ENCODE results near the gene LRBA. TPM values are rescaled to one million over a fixed set of nuclear protein-coding genes. Genes with fewer than 3 reads are reported as not detected.

LRBA gene
- total RNA-seq, 2 experiments from 2014 or later: 53.7 to 54.6 TPM

- no peak overlapping the region for H3K27ac Mint-ChIP-seq
- no peaks in the 10 kb centered on the region for H3K4me1 Mint-ChIP-seq (ENCODE audit: low read depth)
- no peaks in the 10 kb centered on the region for H3K27me3 Mint-ChIP-seq (ENCODE audit: low read depth)
- CTCF ChIA-PET: interaction anchor here (0.7 kb wide), 1 partner anchor 177 kb away, joined by 3 read pairs; no protein-coding TSS in a partner anchor
- no peak for DNase-seq
- no peak overlapping the region for H3K4me3 Mint-ChIP-seq
- intact Hi-C loops (cut with micrococcal nuclease): no loop called here
- no peaks in the 10 kb centered on the region for H3K9me3 Mint-ChIP-seq
- no peaks in the 10 kb centered on the region for H3K36me3 Mint-ChIP-seq (ENCODE audit: low read depth)
Measured at GRCh38 chr4:150355418-150355817, 659.7 kb downstream of the LRBA start.

GRCh38 chr4:150354214-150354796 lies 660.8 kb downstream of the LRBA start:
- H3K9me3 Mint-ChIP-seq: no peaks in the 10 kb centered on the region
- no peak for DNase-seq
- intact Hi-C loops (cut with micrococcal nuclease): no loop called here
- H3K4me1 Mint-ChIP-seq (ENCODE audit: low read depth): no peaks in the 10 kb centered on the region
- H3K4me3 Mint-ChIP-seq: no peak overlapping the region
- H3K36me3 Mint-ChIP-seq (ENCODE audit: low read depth): no peaks in the 10 kb centered on the region
- H3K27ac Mint-ChIP-seq: no peak overlapping the region
- CTCF ChIA-PET: no interaction called here
- no peaks in the 10 kb centered on the region for H3K27me3 Mint-ChIP-seq (ENCODE audit: low read depth)

- H3K36me3 Mint-ChIP-seq (ENCODE audit: low read depth): peaks cover 11% of the 10 kb centered on the region
- DNase-seq: no peak
- intact Hi-C loops (cut with micrococcal nuclease): no loop called here
- CTCF ChIA-PET: no interaction called here
- no peak overlapping the region for H3K4me3 Mint-ChIP-seq
- no peaks in the 10 kb centered on the region for H3K4me1 Mint-ChIP-seq (ENCODE audit: low read depth)
- no peak overlapping the region for H3K27ac Mint-ChIP-seq
- no peaks in the 10 kb centered on the region for H3K27me3 Mint-ChIP-seq (ENCODE audit: low read depth)
- no peaks in the 10 kb centered on the region for H3K9me3 Mint-ChIP-seq
Measured at GRCh38 chr4:150348079-150348478, 667.0 kb downstream of the LRBA start.

- Mint-ChIP-seq H3K36me3 (ENCODE audit: low read depth) (peaks cover 16% of the 10 kb centered on the region), H3K27ac (no peak overlapping the region), H3K4me3 (no peak overlapping the region), H3K4me1 (ENCODE audit: low read depth) (no peaks in the 10 kb centered on the region), H3K27me3 (ENCODE audit: low read depth) (no peaks in the 10 kb centered on the region), H3K9me3 (no peaks in the 10 kb centered on the region)
- intact Hi-C loops (cut with micrococcal nuclease): no loop called here
- CTCF ChIA-PET: no interaction called here
- no peak for DNase-seq
Measured at GRCh38 chr4:150345207-150345744, 669.8 kb downstream of the LRBA start.

GRCh38 chr4:150343796-150344195 lies 671.3 kb downstream of the LRBA start:
- no peaks in the 10 kb centered on the region for H3K27me3 Mint-ChIP-seq (ENCODE audit: low read depth)
- H3K27ac Mint-ChIP-seq: no peak overlapping the region
- H3K36me3 Mint-ChIP-seq (ENCODE audit: low read depth): peaks cover 16% of the 10 kb centered on the region

GRCh38 chr4:150342945-150343344 lies 672.1 kb downstream of the LRBA start:
- no peaks in the 10 kb centered on the region for H3K4me1 Mint-ChIP-seq (ENCODE audit: low read depth)
- H3K4me3 Mint-ChIP-seq: no peak overlapping the region
- H3K27me3 Mint-ChIP-seq (ENCODE audit: low read depth): no peaks in the 10 kb centered on the region
- intact Hi-C loops (cut with micrococcal nuclease): no loop called here
- no peak overlapping the region for H3K27ac Mint-ChIP-seq
- H3K36me3 Mint-ChIP-seq (ENCODE audit: low read depth): peaks cover 12% of the 10 kb centered on the region
- no peak for DNase-seq
- H3K9me3 Mint-ChIP-seq: no peaks in the 10 kb centered on the region
- CTCF ChIA-PET: no interaction called here

More at GRCh38 chr4:150343796-150344195, 671.3 kb downstream of the LRBA start:
- intact Hi-C loops (cut with micrococcal nuclease): no loop called here
- CTCF ChIA-PET: no interaction called here
- no peaks in the 10 kb centered on the region for H3K4me1 Mint-ChIP-seq (ENCODE audit: low read depth)
- no peak overlapping the region for H3K4me3 Mint-ChIP-seq
- DNase-seq: no peak
- H3K9me3 Mint-ChIP-seq: no peaks in the 10 kb centered on the region

- no peak for DNase-seq
- H3K27ac Mint-ChIP-seq: no peak overlapping the region
- H3K27me3 Mint-ChIP-seq (ENCODE audit: low read depth): no peaks in the 10 kb centered on the region
- intact Hi-C loops (cut with micrococcal nuclease): no loop called here
- H3K36me3 Mint-ChIP-seq (ENCODE audit: low read depth): peaks cover 10% of the 10 kb centered on the region
- no peaks in the 10 kb centered on the region for H3K4me1 Mint-ChIP-seq (ENCODE audit: low read depth)
- no peak overlapping the region for H3K4me3 Mint-ChIP-seq
- CTCF ChIA-PET: no interaction called here
- H3K9me3 Mint-ChIP-seq: no peaks in the 10 kb centered on the region
Measured at GRCh38 chr4:150337734-150338133, 677.4 kb downstream of the LRBA start.

- intact Hi-C loops (cut with micrococcal nuclease): no loop called here
- no peaks in the 10 kb centered on the region for H3K27me3 Mint-ChIP-seq (ENCODE audit: low read depth)
- H3K4me1 Mint-ChIP-seq (ENCODE audit: low read depth): no peaks in the 10 kb centered on the region
- no peak overlapping the region for H3K4me3 Mint-ChIP-seq
- CTCF ChIA-PET: interaction anchor here (0.6 kb wide), 1 partner anchor 11 kb away, joined by 3 read pairs; no protein-coding TSS in a partner anchor
- H3K36me3 Mint-ChIP-seq (ENCODE audit: low read depth): peaks cover 10% of the 10 kb centered on the region
- no peak overlapping the region for H3K27ac Mint-ChIP-seq
- H3K9me3 Mint-ChIP-seq: no peaks in the 10 kb centered on the region
- no peak for DNase-seq
Measured at GRCh38 chr4:150336676-150337412, 678.2 kb downstream of the LRBA start.

- CTCF ChIA-PET: no interaction called here
Measured at GRCh38 chr4:150332961-150333360, 682.1 kb downstream of the LRBA start.

GRCh38 chr4:150332086-150332485 lies 683.0 kb downstream of the LRBA start:
- no peaks in the 10 kb centered on the region for H3K4me1 Mint-ChIP-seq (ENCODE audit: low read depth)
- H3K4me3 Mint-ChIP-seq: no peak overlapping the region
- no peak overlapping the region for H3K27ac Mint-ChIP-seq
- peaks cover 1% of the 10 kb centered on the region for H3K36me3 Mint-ChIP-seq (ENCODE audit: low read depth)
- intact Hi-C loops (cut with micrococcal nuclease): no loop called here
- H3K9me3 Mint-ChIP-seq: no peaks in the 10 kb centered on the region
- DNase-seq: no peak
- H3K27me3 Mint-ChIP-seq (ENCODE audit: low read depth): no peaks in the 10 kb centered on the region
- CTCF ChIA-PET: no interaction called here

More at GRCh38 chr4:150332961-150333360, 682.1 kb downstream of the LRBA start:
- Mint-ChIP-seq H3K4me3 (no peak overlapping the region), H3K9me3 (no peaks in the 10 kb centered on the region), H3K4me1 (ENCODE audit: low read depth) (no peaks in the 10 kb centered on the region), H3K27ac (no peak overlapping the region), H3K27me3 (ENCODE audit: low read depth) (no peaks in the 10 kb centered on the region), H3K36me3 (ENCODE audit: low read depth) (peaks cover 3% of the 10 kb centered on the region)
- no peak for DNase-seq
- intact Hi-C loops (cut with micrococcal nuclease): no loop called here

- Mint-ChIP-seq H3K4me3 (no peak overlapping the region), H3K9me3 (no peaks in the 10 kb centered on the region), H3K27me3 (ENCODE audit: low read depth) (no peaks in the 10 kb centered on the region), H3K36me3 (ENCODE audit: low read depth) (peaks cover 7% of the 10 kb centered on the region), H3K4me1 (ENCODE audit: low read depth) (peaks cover 8% of the 10 kb centered on the region), H3K27ac (no peak overlapping the region)
- CTCF ChIA-PET: no interaction called here
- intact Hi-C loops (cut with micrococcal nuclease): no loop called here
- no peak for DNase-seq
Measured at GRCh38 chr4:150329373-150329772, 685.7 kb downstream of the LRBA start.

- no peaks in the 10 kb centered on the region for H3K27me3 Mint-ChIP-seq (ENCODE audit: low read depth)
- CTCF ChIA-PET: no interaction called here
- no peak overlapping the region for H3K4me3 Mint-ChIP-seq
- peaks cover 8% of the 10 kb centered on the region for H3K4me1 Mint-ChIP-seq (ENCODE audit: low read depth)
- no peaks in the 10 kb centered on the region for H3K9me3 Mint-ChIP-seq
- DNase-seq: no peak
- intact Hi-C loops (cut with micrococcal nuclease): no loop called here
- H3K27ac Mint-ChIP-seq: no peak overlapping the region
- H3K36me3 Mint-ChIP-seq (ENCODE audit: low read depth): peaks cover 10% of the 10 kb centered on the region
Measured at GRCh38 chr4:150328496-150328895, 686.6 kb downstream of the LRBA start.

- Mint-ChIP-seq H3K4me1 (ENCODE audit: low read depth) (peaks cover 8% of the 10 kb centered on the region), H3K27ac (no peak overlapping the region), H3K27me3 (ENCODE audit: low read depth) (no peaks in the 10 kb centered on the region), H3K9me3 (no peaks in the 10 kb centered on the region), H3K4me3 (no peak overlapping the region), H3K36me3 (ENCODE audit: low read depth) (peaks cover 11% of the 10 kb centered on the region)
- CTCF ChIA-PET: no interaction called here
- no peak for DNase-seq
- intact Hi-C loops (cut with micrococcal nuclease): no loop called here
Measured at GRCh38 chr4:150327262-150327780, 687.8 kb downstream of the LRBA start.

All from activated naive CD4-positive, alpha-beta T cell treated with anti-CD3 and anti-CD28 coated beads for 36 hours (primary cell).